T-helper 2 cell (primary cell): ENCODE measurements around the gene CXCL3.

Experiments
- DNase-seq, 5 experiments: peaks; one replicate each; pipeline versions ENCODE4 v3.0.0 to v3.0.0-alpha.2; 2012 to 2022

Gene CXCL3

DNA sequence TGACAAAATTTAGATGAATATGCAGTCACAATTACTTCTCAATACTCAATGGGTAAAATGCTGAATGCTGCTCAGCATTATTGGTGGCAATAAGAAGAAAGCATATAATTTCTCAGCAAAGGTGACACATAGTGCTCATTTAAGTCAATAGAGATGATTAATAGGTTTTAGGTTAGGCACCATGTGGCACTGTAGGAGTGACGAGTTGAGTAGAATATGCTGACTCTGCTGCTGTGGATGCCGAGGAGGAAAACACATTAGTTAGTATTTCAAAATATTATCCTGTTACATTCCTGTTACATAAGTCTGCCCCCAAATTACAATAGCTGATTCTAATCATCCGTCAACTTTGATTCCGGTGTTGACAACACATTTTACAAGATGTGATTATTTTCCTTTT is 26.4 kb downstream of the CXCL3 start:
- no peak for DNase-seq

DNA sequence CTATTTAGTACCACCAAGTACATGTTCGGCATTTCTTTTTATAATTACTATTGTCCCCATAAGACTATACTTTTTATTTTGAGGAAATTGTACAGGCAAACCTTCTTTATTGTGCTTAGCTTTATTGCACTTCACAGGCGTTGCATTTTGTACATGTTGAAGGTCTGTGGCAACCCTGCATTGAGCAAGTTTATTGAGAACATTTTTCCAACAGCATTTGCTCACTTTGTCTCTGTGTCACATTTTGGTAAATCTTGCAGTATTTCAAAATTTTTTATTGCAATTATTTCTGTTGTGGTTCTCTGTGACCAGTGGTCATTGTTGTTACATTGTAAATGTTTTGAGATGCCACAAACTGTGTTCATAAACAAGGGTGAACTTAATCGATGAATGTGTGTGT is 29.2 kb downstream of the CXCL3 start:
- no peak for DNase-seq

DNA sequence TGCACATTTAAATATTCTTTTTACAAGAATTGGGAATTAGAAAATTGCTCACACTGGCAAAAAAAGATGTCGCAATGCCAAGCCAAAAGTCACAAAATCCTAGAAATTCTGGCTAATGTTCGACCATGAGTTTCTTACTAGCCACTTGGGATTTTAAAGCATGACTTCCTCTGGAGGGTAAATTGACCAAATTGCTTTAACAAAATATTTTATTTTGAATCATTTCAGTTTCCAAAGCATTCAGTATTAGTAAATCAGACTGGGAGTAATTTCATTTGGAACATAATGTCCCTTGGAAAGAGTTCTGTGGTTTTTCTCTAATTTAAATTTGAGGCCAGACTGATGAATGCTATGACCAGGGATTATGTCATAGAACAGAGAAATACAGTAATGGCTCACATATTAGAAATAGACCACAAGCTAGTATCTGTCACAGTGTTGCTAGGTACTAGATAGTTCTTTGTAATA is 32.4 kb downstream of the CXCL3 start:
- DNase-seq: no peak

DNA sequence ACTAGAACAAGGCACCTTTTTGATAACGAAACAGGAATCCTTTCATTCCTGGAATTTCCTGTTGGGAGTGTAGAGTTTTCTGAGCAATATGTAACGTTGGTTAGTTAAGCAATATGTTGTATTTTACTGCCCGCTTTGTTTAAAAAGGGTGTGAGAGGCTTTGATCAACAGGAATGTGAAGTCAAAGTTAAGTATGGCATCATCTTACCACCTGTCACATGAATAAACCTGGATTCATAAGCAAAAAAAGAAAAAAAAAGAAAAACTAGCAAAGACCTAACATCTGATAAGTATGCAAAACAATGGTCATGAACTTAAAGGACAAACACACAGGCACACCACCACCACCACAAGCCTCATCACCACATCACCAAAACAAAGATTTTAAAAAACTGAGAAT is 33.0 kb downstream of the CXCL3 start:
- DNase-seq: no peak

DNA sequence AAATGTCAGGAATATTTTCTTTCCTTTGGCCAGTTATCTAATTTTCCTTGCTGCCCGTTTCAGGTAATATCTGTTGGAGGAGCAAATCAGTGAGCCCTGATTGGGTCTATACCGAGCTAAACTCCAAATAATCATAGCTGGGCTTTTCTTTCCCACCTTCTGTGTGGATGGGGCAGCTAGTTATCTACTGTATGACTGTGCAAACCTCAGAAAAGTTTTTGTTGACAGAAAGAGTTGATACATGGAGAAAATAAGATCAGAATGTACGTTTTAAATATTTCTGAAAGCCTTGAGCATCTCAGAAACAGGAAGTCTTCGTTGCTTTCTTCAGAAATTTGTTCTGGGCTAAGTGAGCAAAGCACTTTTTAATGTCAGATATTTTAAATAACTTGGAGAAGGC is 33.8 kb downstream of the CXCL3 start:
- DNase-seq: no peak

DNA sequence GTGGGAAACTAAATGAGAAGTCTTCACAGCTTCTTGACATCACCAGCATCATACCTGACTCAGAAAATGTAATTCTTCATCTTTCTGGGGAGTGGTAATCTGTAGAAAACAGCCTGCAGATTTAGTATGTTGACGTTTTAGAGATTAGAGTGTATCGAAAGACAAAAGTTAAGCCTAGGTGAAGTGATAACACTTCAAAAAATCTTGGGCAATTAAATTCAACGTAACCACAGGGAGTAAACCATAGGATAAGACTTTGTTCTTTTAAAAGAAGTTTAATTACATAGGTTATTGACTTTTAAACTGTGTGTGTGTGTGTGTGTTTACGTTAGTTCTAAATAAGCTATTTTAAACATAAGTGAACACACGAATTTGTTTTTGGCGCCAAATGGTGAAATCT is 38.2 kb downstream of the CXCL3 start:
- DNase-seq: no peak

DNA sequence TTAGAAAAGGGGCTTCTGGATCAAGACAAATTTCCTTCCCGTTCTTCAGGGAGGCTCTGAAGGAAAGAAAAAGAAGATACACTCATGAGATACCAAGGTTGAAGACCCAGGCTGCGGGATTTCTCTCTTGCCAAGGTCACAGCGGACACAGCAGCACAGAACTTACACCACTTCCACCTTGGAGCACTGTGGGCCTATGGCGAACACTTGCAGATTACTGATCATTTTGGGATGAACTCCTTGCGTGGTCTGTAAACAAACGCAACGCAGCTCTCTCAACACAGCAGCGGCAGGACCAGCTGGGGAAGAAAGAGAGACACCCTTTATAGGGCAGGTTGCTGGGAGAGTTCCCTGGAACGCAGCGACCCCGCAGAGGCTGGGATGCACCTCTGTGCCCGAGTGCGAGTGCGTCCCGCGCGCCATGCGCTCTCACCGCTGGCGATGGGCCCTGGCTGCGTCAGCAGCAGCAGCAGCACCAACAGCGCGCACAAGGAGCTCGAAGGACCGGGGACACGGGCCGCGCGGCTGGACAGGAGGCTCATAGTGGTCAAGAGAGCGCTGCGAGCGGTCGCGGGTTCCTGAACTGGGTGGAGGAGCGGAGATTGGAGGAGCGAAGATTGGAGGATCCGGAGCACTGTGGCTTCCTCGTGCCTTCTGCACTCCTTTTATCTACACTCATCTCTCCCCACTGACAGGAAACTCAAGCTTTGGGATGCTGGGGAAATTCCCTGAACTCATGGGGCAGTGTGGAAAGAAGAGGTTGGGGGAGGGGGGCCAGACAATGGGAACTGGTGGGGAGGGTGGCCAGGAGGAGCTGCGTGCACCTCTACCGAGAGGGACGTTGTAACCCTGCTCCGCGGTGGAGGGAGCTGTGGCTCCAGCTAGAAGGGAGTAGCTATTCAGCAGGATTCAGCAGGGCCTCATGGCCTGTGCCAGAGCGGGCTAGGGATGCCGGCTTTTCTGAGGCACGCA is 40.2 kb downstream of the CXCL3 start, which contains the start of gene CXCL5:
CXCL5 (minus strand) TSS at position 638 of the 972 bp plus-strand sequence; CDS start at position 542, 96 bp downstream.
- no peak for DNase-seq

DNA sequence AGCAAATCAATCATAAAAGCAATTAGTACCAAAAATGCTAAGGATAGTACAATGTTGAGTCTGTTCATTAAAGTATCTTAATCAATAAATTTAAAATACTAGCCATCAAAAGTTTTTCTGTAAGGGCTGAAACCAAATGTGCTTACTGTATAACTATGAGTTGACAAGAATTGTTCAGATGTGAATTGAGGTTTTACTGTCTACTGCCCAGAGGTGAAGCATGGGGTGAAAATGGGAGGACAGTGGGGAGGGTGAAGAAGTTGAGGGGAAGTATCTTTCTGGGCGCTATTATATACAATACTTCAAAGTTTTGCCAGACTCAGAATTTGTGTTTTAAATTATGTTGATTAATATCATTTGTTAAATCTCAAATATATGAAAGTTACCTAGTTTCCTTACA is 46.4 kb downstream of the CXCL3 start:
- DNase-seq: no peak

DNA sequence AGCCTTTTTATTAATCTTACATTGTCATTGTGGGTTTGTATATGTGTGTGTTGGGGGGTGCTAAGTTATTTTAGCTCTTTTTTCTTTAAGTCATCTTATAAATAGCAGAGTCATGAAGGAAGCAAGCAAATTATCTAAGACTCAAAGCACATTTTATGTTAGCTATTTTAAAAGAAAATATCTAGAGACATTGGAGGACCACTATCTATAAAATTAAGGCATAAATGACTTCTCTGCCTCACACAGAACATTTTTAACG is 46.8 kb downstream of the CXCL3 start:
- DNase-seq: no peak

DNA sequence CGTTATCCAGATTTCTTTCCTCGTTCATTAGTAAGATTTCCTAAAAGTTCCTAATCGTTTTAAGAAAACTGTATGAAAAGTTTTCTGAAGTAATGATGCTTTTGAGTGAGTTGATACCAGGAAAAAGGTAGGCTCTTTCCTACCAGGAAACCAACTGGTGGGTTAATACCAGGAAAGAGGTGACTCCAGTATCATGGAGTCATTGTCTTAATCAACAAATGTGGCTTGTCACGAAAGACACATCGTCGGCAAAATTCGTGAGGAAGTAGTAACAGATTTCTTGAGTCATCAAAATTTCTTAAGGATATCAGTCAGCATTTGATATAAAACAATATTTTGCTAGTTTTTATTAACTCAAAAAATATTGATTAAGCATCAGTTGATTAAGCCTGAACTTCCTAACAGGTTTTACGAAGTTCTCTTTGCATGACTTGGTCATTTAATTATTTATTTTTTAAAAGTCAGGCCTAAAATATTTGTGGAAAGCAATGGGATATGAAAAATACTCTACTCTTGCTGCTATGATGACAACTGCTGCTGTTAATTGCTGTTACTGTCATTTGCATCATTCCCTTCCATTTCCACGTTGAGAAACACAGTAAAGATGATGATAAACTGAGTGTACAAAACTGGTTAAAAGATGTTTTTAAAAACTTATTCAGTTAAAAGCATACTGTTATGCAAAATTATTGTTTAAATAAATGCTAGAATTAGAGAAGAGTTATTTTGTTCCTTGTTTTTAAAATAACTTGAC is 47.3 kb downstream of the CXCL3 start:
- DNase-seq: no peak

DNA sequence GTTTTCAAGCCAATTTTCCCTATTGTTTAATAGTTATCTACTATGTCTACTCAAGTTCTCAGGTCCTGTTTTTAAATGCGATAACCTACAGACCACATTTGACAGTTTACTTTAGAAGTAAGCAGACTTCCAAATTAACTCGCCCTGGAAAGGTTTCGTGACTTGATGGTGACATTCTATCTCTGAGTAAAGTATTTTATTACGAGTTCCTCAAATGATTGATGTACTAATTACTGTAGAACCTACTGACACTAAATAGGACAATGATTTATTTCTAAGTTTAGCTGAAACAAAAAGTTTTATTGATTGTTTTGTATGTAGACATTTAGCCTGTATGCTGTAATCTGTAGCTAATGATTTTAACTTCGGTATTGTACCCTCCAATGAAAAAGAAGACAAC is 48.6 kb downstream of the CXCL3 start:
- DNase-seq: no peak

DNA sequence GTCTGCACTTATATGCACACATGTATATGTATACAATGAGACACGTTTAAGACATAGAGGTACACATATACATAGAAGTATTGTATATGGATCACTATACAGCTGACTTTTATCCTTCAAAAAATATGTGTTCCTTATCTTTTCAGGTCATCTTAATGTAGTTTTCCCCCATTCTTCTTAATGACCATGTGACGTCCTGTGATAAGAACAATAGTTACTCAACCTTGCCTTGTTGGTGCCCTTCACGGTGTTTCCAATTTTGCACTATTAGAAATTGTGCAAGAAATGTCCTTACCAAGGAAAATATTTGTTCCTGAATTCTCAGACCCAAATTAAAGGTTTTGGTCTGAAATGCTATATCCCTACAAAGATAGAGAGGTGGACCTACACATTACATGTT is 49.5 kb downstream of the CXCL3 start:
- no peak for DNase-seq

DNA sequence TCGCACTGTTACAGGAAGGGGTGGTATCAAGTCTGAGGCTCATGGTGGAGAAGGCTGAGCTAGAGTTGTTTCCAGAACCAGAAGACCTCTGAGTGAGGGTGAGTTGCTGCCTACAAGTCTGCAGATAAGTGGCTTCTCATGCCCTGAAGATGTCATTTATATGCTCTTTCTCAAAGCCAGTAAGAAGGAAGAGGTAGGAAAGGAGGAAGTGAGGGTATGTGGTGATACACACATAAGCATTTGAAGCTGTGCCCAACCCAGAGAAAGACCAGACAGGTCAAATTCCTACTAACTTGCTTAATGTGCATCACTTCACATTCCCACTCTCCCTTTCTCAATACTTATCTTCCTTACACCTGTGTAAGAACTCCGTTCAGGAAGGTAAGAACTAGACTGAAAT is 50.4 kb downstream of the CXCL3 start, which contains the start of gene PPBP:
PPBP (minus strand) TSS at position 130 of the 400 bp plus-strand sequence; CDS start at position 43, 87 bp downstream.
- DNase-seq: no peak
